NCI-H2081 treated with DMSO at 0.1 percent for 48 hours (cell line): Measurements from ENCODE around the gene SEM1.
"Not testable (repeated sequence)": the region's sequence is repeated elsewhere in the genome, so short reads cannot be mapped to it uniquely, and the experiment has no call there.

ENCODE experiments used
- DNase-seq: peaks from one replicate; lab custom pipeline; 2025; lab: John Stamatoyannopoulos, UW

SEM1 gene

GRCh38 chr7:96709381-96710228 lies at the start of gene SEM1:
Gene SEM1 (minus strand): TSS chr7:96709846. CDS start chr7:96709763, 83 bp downstream.
- DNase-seq: peak; percentile 78

DNA sequence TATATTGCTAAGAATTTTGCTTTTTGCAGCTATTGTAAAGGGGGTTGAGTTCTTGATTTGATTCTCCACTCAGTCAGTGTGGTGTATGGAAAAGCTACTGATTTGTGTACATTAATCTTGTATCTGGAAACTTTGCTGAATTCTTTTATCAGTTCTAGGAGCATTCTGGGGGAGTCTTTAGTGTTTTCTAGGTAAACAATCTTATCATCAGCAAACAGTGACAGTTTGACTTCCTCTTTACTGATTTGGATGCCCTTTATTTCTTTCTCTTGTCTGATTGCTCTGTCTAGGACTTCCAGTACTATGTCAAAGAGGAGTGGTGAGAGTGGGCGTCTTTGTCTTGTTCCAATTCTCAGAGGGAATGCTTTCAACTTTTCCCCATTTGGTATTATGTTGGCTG lies 48.2 kb upstream of the SEM1 start:
- DNase-seq: not testable (repeated sequence)

DNA sequence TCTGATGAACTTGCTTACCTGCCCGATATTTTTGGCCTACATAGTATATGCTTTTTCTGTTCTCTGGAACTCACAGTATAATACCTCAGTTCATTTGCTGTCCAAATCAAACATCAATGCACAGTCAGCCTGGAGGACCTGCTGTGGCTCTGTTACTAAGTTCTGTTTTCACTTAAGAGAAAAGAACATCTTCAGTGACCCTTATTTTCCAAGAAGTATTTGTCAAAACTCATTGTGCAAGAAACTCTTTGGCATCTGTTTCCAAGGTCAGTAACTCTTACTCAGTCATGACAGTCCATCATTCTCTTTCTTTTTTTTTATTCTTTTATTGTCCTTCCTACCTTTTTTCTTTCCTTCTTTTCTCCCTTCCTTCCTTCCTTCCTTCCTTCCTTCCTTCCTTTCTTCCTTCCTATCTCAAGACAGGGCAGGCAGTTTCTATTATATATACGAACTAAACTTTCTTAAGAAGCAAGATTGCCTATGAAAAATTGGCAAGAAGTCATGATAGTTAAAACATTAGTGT lies 37.8 kb upstream of the SEM1 start:
- DNase-seq: no peak

DNA sequence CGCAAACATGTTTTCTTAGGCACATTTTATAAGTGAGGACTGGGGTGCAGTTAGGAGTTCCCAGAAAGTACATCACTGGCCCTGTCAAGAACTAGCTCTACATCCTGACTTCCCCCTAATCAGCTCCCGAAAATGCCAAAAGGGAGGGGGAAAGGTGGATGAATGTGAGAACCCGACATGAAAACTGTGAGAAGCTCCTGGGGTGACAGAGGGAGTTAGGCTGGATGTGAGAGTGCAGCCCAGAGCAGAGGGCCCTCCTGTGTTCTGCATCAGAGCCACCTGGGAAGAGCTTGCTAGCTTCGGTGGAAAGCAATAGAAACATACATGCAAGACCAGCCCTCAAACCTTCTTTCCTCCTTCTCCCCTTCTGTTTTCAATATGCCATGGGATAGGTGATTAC lies 30.5 kb upstream of the SEM1 start:
- DNase-seq: no peak

- peak; percentile 59 for DNase-seq
Observed at GRCh38 chr7:96739609-96740008, 30.0 kb upstream of the SEM1 start.

DNA sequence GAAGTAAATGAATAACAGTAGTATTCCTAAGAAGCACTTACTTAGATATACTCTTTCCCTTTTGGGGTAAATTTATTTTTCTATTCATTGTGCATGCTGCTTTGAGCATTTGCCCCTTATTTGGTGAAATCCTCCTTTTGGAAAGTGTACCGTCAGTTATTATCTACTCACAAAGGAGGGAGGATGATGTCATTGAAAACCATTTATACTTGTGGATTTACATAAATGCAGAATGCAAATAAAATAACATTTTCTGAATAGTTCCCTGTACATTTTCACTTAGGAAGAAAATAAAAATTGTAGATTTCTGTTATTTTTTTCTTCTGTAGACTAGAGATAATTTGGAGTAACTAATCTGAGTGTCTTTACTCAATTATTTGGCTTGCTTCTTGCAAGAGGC lies 29.5 kb upstream of the SEM1 start:
- no peak for DNase-seq

DNA sequence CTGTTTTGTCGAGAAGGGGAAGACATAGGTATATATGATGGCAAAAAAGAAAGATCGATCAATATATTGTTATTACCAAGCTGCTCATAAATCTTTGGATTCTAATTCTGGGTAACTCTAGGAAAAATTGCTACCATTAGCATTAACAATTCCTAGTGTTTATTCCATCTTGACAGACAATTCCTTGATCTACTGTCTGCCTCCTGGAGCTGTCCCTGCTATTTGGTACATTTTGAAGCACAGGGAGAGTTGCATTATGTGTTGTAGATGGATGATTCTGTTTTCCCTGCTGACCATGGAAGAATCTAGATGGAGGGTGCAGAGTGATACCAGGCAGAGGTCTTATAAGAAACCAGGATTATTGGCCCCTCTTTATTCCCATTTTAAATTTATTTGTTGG lies 29.1 kb upstream of the SEM1 start:
- no peak for DNase-seq

DNA sequence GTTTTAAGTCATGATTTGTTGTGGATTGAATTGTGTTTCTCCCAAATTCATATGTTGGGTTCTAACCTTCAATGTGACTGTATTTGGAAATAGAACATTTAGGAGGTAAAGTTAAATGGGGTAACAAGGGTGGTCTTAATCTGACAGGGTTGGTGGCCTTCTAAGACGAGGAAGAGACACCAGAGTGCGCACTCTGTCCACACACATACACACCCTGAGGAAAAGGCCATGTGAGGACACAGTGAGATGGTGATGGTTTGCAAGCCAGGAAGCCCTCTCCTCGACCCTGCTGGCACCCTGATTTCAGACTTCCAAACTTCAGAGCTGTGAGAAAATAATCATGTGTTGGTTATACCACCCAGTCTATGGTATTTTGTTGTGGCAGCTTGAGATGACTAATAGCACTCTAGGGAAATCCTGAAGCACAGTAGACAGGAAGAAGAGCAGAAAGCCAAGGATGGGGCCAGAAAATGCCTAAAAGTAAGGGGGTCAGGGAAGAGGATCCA lies 28.0 kb upstream of the SEM1 start:
- DNase-seq: no peak

GRCh38 chr7:96734343-96734742 lies 24.7 kb upstream of the SEM1 start:
- DNase-seq: no peak

GRCh38 chr7:96729820-96730219 lies 20.2 kb upstream of the SEM1 start:
- DNase-seq: no peak

GRCh38 chr7:96728139-96728538 lies 18.5 kb upstream of the SEM1 start:
- DNase-seq: no peak

GRCh38 chr7:96727534-96728088 lies 18.0 kb upstream of the SEM1 start:
- no peak for DNase-seq

DNA sequence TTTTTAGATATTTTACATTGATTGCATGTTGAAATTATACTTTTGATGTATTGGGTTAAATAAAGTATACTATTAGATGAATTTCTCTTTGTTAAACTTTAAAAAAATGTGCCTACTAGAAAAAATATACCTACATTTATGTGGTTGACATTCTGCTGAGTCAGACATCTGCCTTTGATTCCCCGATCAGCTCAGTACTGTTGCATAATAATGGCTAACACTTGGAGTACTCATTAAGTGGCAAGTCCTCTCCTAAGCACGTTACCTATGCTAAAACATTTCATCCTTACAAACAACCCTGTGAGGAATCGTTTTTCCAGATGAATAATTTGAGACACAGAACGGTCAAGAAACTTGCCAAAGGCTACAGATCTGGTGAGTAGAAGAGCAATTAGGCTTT lies 14.0 kb upstream of the SEM1 start:
- DNase-seq: no peak

DNA sequence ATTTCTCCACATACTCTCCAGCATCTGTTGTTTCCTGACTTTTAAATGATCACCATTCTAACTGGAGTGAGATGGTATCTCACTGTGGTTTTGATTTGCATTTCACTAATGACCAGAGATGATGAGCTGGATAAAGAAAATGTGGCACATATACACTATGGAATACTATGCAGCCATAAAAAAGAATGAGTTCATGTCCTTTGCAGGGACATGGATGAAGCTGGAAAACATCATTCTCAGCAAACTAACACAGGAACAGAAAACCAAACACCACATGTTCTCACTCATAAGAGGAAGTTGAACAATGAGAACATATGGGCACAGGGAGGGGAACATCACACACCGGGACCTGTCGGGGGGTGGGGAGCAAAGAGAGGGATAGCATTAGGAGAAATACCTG lies 13.3 kb upstream of the SEM1 start:
- DNase-seq: not testable (repeated sequence)

DNA sequence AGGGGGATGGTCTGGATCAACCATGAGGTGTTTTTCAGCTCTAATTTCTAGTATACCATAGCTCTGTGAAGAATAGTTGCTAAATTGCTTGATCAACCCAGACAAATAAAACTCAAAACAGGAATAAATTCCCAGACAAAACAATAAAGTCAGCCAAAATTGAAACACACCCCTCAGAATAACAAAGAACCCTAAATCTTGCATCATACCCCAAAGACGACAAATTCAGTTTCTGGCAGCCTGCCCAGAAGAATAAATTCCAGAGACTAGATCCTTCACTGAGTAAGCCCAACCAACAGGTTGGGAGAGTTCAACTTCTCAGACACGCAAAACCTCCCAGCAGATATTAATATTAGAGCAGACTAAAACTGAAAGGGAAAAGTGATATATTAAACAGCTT lies 11.2 kb upstream of the SEM1 start:
- DNase-seq: no peak

DNA sequence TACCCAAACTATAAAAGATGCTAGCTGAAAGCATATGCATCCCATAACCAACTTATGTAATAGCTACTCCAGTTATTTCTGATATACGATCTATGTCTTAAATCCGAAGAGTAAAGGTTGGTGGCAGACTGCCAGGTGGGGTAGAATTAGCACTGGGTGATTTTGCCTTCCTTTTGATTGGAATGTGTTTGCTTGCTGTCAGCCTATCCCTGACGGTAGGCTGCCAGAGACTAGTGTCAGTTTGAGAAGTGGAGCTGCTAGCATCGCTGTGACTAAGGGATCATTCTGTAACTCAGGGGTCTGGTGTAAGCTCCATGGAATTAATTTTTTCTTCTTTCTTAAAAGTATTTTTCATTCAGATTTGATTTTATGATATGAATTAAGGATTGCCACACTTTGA lies 9.5 kb upstream of the SEM1 start:
- DNase-seq: no peak

- DNase-seq: no peak
Observed at GRCh38 chr7:96718107-96719003, 8.7 kb upstream of the SEM1 start.

DNA sequence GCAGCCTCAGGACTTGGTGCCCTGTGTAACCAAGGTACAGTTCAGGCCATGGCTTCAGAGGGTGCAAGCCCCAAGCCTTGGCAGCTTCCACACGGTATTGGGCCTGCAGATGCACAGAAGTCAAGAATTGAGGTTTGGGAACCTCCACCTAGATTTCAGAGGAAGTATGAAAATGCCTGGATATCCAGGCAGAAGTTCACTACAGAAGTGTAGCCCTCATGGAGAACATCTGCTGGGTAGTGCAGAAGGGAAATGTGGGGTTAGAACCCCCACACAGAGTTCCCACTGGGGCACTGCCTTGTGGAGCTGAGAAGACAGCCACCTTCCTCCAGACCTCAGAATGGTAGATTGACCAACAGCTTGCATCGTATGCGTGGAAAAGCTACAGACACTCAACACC lies 3.4 kb upstream of the SEM1 start:
- DNase-seq: no peak

DNA sequence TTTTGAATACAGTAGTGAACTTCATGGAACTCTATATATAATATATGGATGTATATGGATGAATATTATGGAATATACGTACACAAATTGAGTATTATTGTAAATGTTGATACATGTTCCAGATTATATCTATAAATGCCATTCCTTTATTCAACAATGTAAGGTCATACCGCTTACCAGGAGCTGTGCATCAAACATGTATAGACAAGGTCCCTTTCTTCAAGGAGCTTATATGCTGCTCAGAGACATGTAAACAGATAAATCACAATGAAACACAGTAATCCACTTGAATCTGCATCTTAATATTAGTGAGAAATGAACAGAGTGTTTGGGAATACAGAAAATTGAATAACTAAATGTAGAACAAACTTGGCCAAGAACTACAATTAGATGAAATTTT lies 898 bp upstream of the SEM1 start:
- no peak for DNase-seq

- no peak for DNase-seq
Observed at GRCh38 chr7:96708872-96709271, 774 bp downstream of the SEM1 start.

DNA sequence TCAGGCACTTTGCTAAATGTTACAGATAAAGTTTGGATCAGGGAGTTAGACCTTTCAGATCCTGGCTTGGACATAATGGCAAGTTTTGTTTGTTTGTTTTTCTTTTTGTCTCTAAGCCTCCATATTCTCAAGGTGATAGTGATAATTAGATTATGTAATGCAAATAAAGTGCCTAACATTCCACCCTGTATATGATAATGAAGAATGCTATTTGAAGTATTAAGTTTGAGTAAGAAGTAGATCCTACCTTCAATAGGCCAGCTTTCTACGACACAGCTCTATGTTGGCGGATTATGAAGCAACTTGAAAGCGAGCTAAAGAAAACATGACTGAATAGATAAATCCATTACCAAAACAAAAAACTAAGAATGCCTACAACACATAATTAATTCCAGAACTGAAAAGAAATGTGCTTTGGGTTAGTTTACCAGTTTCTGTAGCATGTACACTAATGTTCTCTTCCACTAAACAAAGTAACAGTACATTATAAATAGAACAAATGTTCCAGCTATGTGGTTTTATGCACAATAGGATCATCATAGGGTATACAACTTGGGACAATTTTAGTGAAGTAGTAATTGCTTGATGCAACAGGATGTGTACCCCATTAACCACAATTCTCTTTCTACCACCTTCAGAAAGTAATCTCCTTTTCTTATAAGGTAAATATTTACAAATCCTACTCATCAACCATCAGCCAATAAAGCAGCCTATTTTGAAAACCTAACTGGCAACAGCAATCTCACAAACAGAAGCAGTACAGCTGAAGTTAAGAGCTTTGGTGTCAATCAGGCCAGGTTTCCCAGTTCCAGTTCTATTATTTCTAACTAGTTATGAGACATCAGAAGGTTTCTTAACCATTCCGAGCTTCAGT lies 1.5 kb downstream of the SEM1 start:
- no peak for DNase-seq
